ENCODE data around the gene CFAP100. TPM values are rescaled to one million over a fixed set of nuclear protein-coding genes. Genes with fewer than 3 reads are reported as not detected.

CFAP100 gene
- total RNA-seq, 2 donors from 2014 or later, result 0.44 to 0.66 TPM

DNA sequence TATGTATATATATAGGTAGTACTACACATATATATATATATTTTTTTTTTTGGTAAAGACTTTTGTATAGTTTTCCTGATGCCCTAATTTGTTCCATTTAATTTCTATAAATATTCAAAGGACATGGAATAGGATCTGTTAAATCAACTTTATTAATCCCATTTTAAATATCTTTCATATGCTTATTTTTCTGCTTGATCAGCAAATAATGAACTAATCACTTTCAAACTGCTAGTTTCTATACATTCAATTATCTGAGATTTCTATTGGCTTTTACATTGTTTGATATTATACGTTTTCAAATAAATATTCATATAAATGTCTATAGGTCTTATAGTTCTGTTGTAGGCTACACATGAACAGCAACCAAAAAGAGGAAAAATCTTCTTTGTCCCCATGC lies 59.3 kb downstream of the CFAP100 start:
- peaks cover 42% of the 10 kb centered on the region for H3K36me3 Mint-ChIP-seq (ENCODE audit: low read depth)

GRCh38 chr3:126454437-126455198 lies 59.9 kb downstream of the CFAP100 start:
- Mint-ChIP-seq H3K4me3 (no peak overlapping the region), H3K27ac (no peak overlapping the region), H3K27me3 (ENCODE audit: insufficient read depth) (no peaks in the 10 kb centered on the region), H3K4me1 (no peaks in the 10 kb centered on the region), H3K9me3 (no peaks in the 10 kb centered on the region), H3K36me3 (ENCODE audit: low read depth) (peaks cover 44% of the 10 kb centered on the region)
- WGBS, 2 experiments (ENCODE audit: insufficient coverage in 1 of 2, insufficient read length in 1 of 2), result 88 to 92% methylated on average over 6 of the region's 6 CpGs
- H3K36me3 ChIP-seq (ENCODE audit: control insufficient read depth, insufficient read depth, low read length), result peaks cover 86% of the 10 kb centered on the region
- DNase-seq, result no peak
- TF ChIP-seq, protein P1, sequence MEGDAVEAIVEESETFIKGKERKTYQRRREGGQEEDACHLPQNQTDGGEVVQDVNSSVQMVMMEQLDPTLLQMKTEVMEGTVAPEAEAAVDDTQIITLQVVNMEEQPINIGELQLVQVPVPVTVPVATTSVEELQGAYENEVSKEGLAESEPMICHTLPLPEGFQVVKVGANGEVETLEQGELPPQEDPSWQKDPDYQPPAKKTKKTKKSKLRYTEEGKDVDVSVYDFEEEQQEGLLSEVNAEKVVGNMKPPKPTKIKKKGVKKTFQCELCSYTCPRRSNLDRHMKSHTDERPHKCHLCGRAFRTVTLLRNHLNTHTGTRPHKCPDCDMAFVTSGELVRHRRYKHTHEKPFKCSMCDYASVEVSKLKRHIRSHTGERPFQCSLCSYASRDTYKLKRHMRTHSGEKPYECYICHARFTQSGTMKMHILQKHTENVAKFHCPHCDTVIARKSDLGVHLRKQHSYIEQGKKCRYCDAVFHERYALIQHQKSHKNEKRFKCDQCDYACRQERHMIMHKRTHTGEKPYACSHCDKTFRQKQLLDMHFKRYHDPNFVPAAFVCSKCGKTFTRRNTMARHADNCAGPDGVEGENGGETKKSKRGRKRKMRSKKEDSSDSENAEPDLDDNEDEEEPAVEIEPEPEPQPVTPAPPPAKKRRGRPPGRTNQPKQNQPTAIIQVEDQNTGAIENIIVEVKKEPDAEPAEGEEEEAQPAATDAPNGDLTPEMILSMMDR (conservative IDR thresholded peaks at IDR 0.05), result no peak
- H3K9me3 ChIP-seq (ENCODE audit: control insufficient read depth, low read length), result no peaks in the 10 kb centered on the region
- peak overlapping the region; percentile 38 for H3K27ac ChIP-seq (ENCODE audit: low read depth, low read length)
- H3K4me1 ChIP-seq (ENCODE audit: control insufficient read depth, insufficient read depth, low read length), result no peaks in the 10 kb centered on the region
- no peak overlapping the region for H3K4me3 ChIP-seq (ENCODE audit: low read length)
- no peak overlapping the region for H3K9ac ChIP-seq (ENCODE audit: extremely low read depth, low read length, poor library complexity, severe bottlenecking)
- H3K27me3 ChIP-seq (ENCODE audit: control insufficient read depth, insufficient read depth, low read length, poor library complexity, severe bottlenecking), result no peaks in the 10 kb centered on the region

More for the DNA sequence above, 59.3 kb downstream of the CFAP100 start:
- H3K4me1 Mint-ChIP-seq, result no peaks in the 10 kb centered on the region
- H3K9ac ChIP-seq (ENCODE audit: extremely low read depth, low read length, poor library complexity, severe bottlenecking), result no peak overlapping the region
- no peaks in the 10 kb centered on the region for H3K9me3 ChIP-seq (ENCODE audit: control insufficient read depth, low read length)
- no peaks in the 10 kb centered on the region for H3K9me3 Mint-ChIP-seq
- no CpG with 5 or more reads among the region's 1 CpG for WGBS, 2 experiments (ENCODE audit: insufficient coverage in 1 of 2, insufficient read length in 1 of 2)
- H3K4me3 ChIP-seq (ENCODE audit: low read length), result no peak overlapping the region
- no peak for DNase-seq
- H3K4me1 ChIP-seq (ENCODE audit: control insufficient read depth, insufficient read depth, low read length), result no peaks in the 10 kb centered on the region
- H3K4me3 Mint-ChIP-seq, result no peak overlapping the region
- H3K27ac Mint-ChIP-seq, result no peak overlapping the region
- no peaks in the 10 kb centered on the region for H3K27me3 ChIP-seq (ENCODE audit: control insufficient read depth, insufficient read depth, low read length, poor library complexity, severe bottlenecking)
- TF ChIP-seq, protein P1 (conservative IDR thresholded peaks at IDR 0.05), result no peak
- H3K36me3 ChIP-seq (ENCODE audit: control insufficient read depth, insufficient read depth, low read length), result peaks cover 81% of the 10 kb centered on the region
- no peaks in the 10 kb centered on the region for H3K27me3 Mint-ChIP-seq (ENCODE audit: insufficient read depth)
- H3K27ac ChIP-seq (ENCODE audit: low read depth, low read length), result no peak overlapping the region

- DNase-seq, result peak; percentile 29
- Mint-ChIP-seq H3K36me3 (ENCODE audit: low read depth) (peaks cover 50% of the 10 kb centered on the region), H3K27ac (peak overlapping the region; percentile 88), H3K4me1 (no peaks in the 10 kb centered on the region), H3K4me3 (no peak overlapping the region), H3K9me3 (no peaks in the 10 kb centered on the region), H3K27me3 (ENCODE audit: insufficient read depth) (no peaks in the 10 kb centered on the region)
- Histone ChIP-seq H3K27ac (ENCODE audit: low read depth, low read length) (no peak overlapping the region), H3K9ac (ENCODE audit: extremely low read depth, low read length, poor library complexity, severe bottlenecking) (no peak overlapping the region), H3K9me3 (ENCODE audit: control insufficient read depth, low read length) (no peaks in the 10 kb centered on the region), H3K4me3 (ENCODE audit: low read length) (no peak overlapping the region), H3K36me3 (ENCODE audit: control insufficient read depth, insufficient read depth, low read length) (peaks cover 85% of the 10 kb centered on the region), H3K4me1 (ENCODE audit: control insufficient read depth, insufficient read depth, low read length) (no peaks in the 10 kb centered on the region), H3K27me3 (ENCODE audit: control insufficient read depth, insufficient read depth, low read length, poor library complexity, severe bottlenecking) (no peaks in the 10 kb centered on the region)
- TF ChIP-seq, protein P1 (conservative IDR thresholded peaks at IDR 0.05), result no peak
- 79 to 84% methylated on average over 4 of the region's 4 CpGs for WGBS, 2 experiments (ENCODE audit: insufficient coverage in 1 of 2, insufficient read length in 1 of 2)
Measured at GRCh38 chr3:126456211-126456610, 61.5 kb downstream of the CFAP100 start.
